Ishikawa (cell line): Measurements from ENCODE around the gene IL10RA.

Source experiments
- CEBPB ChIP-seq: IDR thresholded peaks from 2 replicates; pipeline ENCODE4 v1.6.1; 2012
- EGR1 ChIP-seq: IDR thresholded peaks from 2 replicates; pipeline ENCODE4 v1.6.1; 2012
- EP300 ChIP-seq: IDR thresholded peaks from 2 replicates; pipeline ENCODE4 v1.6.1; 2012; ENCODE audit warnings: borderline replicate concordance
- FOXM1 ChIP-seq: IDR thresholded peaks from 2 replicates; pipeline ENCODE4 v1.6.1; 2012; ENCODE audit warnings: low read depth, borderline replicate concordance
- MAX ChIP-seq: IDR thresholded peaks from 2 replicates; pipeline ENCODE4 v1.6.1; 2012
- RAD21 ChIP-seq: IDR thresholded peaks from 2 replicates; pipeline ENCODE4 v1.6.1; 2012; ENCODE audit warnings: low read depth
- TAF1 ChIP-seq: IDR thresholded peaks from 2 replicates; pipeline ENCODE4 v1.6.1; 2012; ENCODE audit warnings: low read depth, mild to moderate bottlenecking
- TEAD4 ChIP-seq: IDR thresholded peaks from 2 replicates; pipeline ENCODE4 v1.6.1; 2012
- YY1 ChIP-seq: IDR thresholded peaks from 2 replicates; pipeline ENCODE4 v1.6.1; 2012; ENCODE audit warnings: low read depth
- ZBTB7A ChIP-seq: IDR thresholded peaks from 2 replicates; pipeline ENCODE4 v1.6.1; 2012; ENCODE audit warnings: low read depth

- TF ChIP-seq RAD21 = no peak
- TF ChIP-seq TEAD4 = no peak
- TF ChIP-seq MAX = no peak
- no peak for TF ChIP-seq EGR1
- TF ChIP-seq EP300 = no peak
- no peak for TF ChIP-seq ZBTB7A
- TF ChIP-seq CEBPB = no peak
- TF ChIP-seq TAF1 = no peak
- TF ChIP-seq FOXM1 = no peak
- no peak for TF ChIP-seq YY1
Measured at GRCh38 chr11:117950993-117951961, 34.9 kb upstream of the IL10RA start.
